Ishikawa (cell line): Measurements from ENCODE around the gene GSTM3.

Experiments
- CEBPB ChIP-seq: IDR thresholded peaks from 2 replicates; pipeline ENCODE4 v1.6.1; 2012
- CREB1 ChIP-seq: IDR thresholded peaks from 2 replicates; pipeline ENCODE4 v1.6.1; 2012; ENCODE audit warnings: low read depth
- EGR1 ChIP-seq: IDR thresholded peaks from 2 replicates; pipeline ENCODE4 v1.6.1; 2012
- EP300 ChIP-seq: IDR thresholded peaks from 2 replicates; pipeline ENCODE4 v1.6.1; 2012; ENCODE audit warnings: borderline replicate concordance
- FOXM1 ChIP-seq: IDR thresholded peaks from 2 replicates; pipeline ENCODE4 v1.6.1; 2012; ENCODE audit warnings: low read depth, borderline replicate concordance
- NFIC ChIP-seq: IDR thresholded peaks from 2 replicates; pipeline ENCODE4 v1.6.1; 2012
- RAD21 ChIP-seq: IDR thresholded peaks from 2 replicates; pipeline ENCODE4 v1.6.1; 2012; ENCODE audit warnings: low read depth
- REST ChIP-seq: IDR thresholded peaks from 2 replicates; pipeline ENCODE4 v1.6.1; 2012; ENCODE audit warnings: low read depth, mild to moderate bottlenecking
- TAF1 ChIP-seq: IDR thresholded peaks from 2 replicates; pipeline ENCODE4 v1.6.1; 2012; ENCODE audit warnings: low read depth, mild to moderate bottlenecking
- TCF12 ChIP-seq: IDR thresholded peaks from 2 replicates; pipeline ENCODE4 v1.6.1; 2012; ENCODE audit warnings: low read depth
- TEAD4 ChIP-seq: IDR thresholded peaks from 2 replicates; pipeline ENCODE4 v1.6.1; 2012
- YY1 ChIP-seq: IDR thresholded peaks from 2 replicates; pipeline ENCODE4 v1.6.1; 2012; ENCODE audit warnings: low read depth
- ZBTB7A ChIP-seq: IDR thresholded peaks from 2 replicates; pipeline ENCODE4 v1.6.1; 2012; ENCODE audit warnings: low read depth
- TF ChIP-seq, protein P1 (sequence below): IDR thresholded peaks from 2 replicates; pipeline ENCODE4 v1.6.1; 2012
- TF ChIP-seq, protein P2 (sequence below): IDR thresholded peaks from 2 replicates; pipeline ENCODE4 v1.6.1; 2012

The GSTM3 gene

DNA sequence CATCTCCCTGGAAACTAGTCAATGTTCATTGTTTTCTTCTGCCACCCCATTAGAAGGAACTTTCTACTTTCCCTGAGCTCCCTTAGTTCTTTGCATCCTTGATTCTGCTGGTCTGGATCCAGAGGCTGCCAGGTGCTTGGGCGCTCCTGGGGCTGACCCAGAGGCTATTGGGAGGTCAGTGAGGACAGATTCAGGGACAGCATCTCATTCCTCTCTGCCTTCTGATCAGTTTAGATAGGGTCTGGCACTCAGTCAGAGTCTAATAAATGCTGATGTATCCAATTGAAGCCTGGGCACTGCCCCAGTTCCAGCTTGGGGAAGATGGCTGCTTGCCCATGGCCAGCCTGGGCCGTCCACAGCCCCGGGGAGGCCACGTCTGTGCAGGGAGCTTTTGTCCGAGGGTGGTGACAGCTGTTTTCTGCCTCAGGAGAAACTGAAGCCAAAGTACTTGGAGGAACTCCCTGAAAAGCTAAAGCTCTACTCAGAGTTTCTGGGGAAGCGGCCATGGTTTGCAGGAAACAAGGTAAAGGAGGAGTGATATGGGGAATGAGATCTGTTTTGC lies 50.9 kb downstream of the GSTM3 start:
- no peak for TF ChIP-seq ZBTB7A
- TF ChIP-seq NFIC = no peak
- TF ChIP-seq TEAD4 = no peak
- TF ChIP-seq RAD21 = no peak
- no peak for TF ChIP-seq TCF12
- TF ChIP-seq FOXM1 = no peak
- no peak for TF ChIP-seq REST

GRCh38 chr1:109687641-109688499 lies 53.0 kb downstream of the GSTM3 start, which contains the start of gene GSTM1:
GSTM1 (plus strand) TSS chr1:109687817; CDS start chr1:109687874, 57 bp downstream.
- TF ChIP-seq RAD21 (no peak), REST (no peak), FOXM1 (no peak), NFIC (no peak), EGR1 (no peak), EP300 (no peak), ZBTB7A (no peak), TCF12 (no peak), TAF1 (no peak), CEBPB (no peak), CREB1 (no peak), TEAD4 (no peak), YY1 (no peak)
- TF ChIP-seq, protein P1, sequence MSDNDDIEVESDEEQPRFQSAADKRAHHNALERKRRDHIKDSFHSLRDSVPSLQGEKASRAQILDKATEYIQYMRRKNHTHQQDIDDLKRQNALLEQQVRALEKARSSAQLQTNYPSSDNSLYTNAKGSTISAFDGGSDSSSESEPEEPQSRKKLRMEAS = no peak
- TF ChIP-seq, protein P2, sequence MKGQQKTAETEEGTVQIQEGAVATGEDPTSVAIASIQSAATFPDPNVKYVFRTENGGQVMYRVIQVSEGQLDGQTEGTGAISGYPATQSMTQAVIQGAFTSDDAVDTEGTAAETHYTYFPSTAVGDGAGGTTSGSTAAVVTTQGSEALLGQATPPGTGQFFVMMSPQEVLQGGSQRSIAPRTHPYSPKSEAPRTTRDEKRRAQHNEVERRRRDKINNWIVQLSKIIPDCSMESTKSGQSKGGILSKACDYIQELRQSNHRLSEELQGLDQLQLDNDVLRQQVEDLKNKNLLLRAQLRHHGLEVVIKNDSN = no peak
